NCI-H2029 treated with DMSO at 0.1 percent for 48 hours (cell line): Measurements from ENCODE around the gene SLC4A8.
A peak's percentile ranks its signal among the peaks of the same experiment; 100 is the strongest.
"Not testable (repeated sequence)": the region's sequence is repeated elsewhere in the genome, so short reads cannot be mapped to it uniquely, and the experiment has no call there.

Experiments used
- DNase-seq: peaks from one replicate; lab custom pipeline; 2025; lab: John Stamatoyannopoulos, UW

The SLC4A8 gene

GRCh38 chr12:51475543-51475942 lies 50.9 kb downstream of the SLC4A8 start:
- no peak for DNase-seq

- DNase-seq, result no peak
These were observed 56.3 kb downstream of the SLC4A8 start for GRCh38 chr12:51480978-51481377.

DNA sequence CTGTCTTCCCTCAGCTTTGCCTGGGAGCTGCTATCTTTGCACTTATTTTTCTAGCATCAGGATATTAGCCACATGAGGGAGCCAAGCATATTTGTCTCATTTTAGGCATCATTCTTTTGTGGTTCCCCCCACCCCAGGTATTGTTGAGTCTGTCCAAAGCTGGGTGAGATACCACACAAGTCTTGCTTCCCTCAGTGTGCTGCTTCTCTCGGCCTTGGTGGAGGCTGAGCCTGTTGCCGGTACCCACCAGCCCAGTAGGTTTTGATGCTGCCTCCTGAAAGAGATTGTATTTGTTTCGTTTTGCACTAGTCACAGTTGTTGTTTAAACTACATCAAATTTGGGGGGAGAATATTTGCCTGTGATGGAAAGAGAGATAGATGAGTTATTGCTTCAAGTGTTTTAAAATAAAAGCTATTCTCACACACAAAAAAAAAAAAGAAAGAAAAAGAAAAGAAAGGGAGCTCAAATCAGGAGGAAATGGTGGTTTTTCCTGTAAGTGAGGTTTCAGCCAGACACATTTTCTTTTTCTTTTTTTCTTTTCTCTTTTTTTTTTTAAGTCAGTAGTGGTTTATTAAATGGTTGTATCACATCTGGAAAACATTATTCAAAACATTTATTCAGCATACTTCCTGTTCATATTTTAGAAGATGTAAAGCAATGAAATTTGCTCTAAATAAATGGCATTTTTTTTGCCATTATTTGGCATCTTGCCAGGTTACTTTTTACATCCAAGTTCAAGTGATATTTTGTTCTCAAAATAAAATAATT lies 58.5 kb downstream of the SLC4A8 start:
- no peak for DNase-seq

- DNase-seq, result no peak
These were observed 59.5 kb downstream of the SLC4A8 start for GRCh38 chr12:51484119-51484518.

- no peak for DNase-seq
These were observed 63.6 kb downstream of the SLC4A8 start for GRCh38 chr12:51488281-51488680.

DNA sequence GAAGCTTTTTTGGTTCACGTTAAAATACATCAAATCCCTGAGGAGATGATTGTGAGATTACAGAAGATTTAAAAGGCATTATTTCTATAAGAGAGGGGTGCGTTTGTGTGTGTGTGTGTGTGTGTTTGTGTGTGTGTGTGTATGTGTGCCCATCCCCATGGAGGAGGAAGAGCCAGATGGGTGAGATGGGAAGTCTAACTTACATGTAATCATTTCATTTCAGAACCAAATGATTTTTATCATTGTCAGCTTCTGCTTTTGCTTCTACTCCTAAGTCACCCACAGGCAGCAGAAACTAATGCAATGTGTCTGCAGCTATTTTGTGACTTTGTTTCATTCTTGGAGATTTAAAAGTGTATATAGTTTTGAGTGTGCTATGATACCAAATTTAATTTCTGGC lies 68.7 kb downstream of the SLC4A8 start:
- DNase-seq, result no peak

- DNase-seq, result no peak
These were observed 72.3 kb downstream of the SLC4A8 start for GRCh38 chr12:51496895-51497294.

DNA sequence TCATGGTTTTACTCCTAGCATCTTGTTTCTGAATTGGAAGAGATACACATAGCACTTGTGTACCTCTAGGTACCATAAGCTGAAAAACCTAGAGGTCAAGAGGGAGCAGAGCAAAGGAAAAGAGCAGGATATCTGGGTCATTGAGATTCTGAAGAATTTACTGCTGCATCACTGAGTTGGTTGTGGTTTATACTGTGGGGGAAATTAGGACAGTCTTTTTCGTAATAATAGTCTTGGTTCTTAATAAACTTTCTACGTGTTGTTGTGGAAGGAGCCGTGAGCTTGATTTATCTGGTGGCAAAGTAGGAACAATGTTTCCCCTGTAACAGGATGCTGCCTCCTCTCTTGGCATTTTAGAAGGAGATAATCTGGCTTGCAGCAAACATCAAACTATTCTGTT lies 80.2 kb downstream of the SLC4A8 start:
- DNase-seq, result no peak

- DNase-seq, result no peak
These were observed 80.9 kb downstream of the SLC4A8 start for GRCh38 chr12:51505360-51506105.

DNA sequence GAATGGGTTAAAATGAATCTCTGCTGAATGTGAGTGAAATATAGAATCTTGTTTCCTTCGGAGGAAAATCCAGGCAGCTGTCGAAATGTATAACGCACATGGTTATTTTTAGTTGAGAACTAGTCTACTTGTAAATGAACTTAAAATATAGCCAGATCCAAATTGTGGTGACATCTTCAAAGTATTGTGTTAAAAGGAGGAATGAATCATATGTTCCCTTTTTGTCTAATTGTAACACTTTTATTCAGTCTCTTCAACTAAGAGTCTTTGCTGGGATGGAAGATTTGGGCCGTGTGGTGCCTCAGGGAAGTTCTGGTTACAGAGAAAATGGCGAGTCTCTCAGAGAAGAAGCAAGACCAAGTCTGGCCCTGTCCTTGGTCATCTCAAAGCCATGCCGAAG lies 82.5 kb downstream of the SLC4A8 start:
- DNase-seq, result no peak

DNA sequence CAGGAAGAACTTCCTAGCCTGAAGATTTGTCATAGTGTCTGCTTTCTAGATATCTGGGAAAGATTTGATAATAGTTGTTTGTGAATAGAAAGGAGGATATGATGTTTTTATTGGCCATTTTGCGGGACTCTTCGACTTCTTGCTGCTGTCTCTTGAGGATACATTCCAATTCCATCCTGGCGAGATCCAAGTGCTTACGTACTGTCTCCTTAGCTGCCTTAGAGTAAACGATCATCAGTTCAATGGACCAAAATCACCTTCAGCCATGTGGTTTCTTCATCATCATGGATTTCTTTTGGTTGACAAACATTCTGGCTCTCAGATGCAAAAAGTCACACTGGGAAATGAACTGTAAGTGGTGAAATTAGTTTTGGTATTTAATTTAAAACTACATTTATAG lies 83.7 kb downstream of the SLC4A8 start:
- DNase-seq, result no peak

- DNase-seq, result no peak
These were observed 87.1 kb downstream of the SLC4A8 start for GRCh38 chr12:51511546-51512260.

DNA sequence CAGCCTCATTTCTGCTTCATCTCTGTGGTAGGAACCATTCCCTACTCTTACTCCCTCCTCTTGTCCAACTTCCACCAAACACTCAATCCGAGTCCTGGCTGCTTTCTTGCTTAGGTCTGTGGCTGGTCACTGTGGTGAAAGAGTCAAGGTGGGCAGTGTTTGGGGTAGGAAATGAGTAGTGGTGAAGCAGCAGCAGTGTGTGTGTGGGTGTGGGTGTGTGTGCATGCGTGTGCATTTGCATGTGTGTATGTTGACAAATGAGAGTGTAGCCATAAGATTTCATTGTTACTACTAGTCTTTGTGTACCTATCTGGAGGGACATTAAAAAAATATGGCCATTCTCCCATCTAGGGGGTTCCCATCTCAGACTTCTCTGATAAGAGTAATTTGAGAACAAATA lies 87.8 kb downstream of the SLC4A8 start:
- no peak for DNase-seq

DNA sequence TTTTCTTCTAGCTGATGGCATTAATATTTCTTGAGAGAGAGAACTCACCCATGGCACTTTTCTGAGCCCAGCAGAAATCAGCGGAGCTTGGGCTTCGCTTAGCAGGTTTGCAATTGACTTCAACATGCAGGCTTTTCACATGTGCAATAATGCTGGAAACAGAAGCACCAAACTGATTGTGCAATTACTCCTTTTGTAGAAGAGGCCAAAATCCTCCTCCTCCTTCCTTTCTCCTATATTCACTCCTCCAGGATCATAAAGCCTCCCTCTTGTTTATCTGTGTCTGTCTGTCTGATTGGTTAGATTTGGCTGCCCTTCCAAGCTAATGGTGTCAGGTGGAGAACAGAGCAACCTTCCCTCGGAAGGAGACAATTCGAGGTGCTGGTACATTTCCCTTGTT lies 90.4 kb downstream of the SLC4A8 start:
- DNase-seq, result not testable (repeated sequence)

GRCh38 chr12:51517316-51517715 lies 92.7 kb downstream of the SLC4A8 start:
- no peak for DNase-seq

- no peak for DNase-seq
These were observed 93.2 kb downstream of the SLC4A8 start for GRCh38 chr12:51517800-51518199.

GRCh38 chr12:51519755-51520154 lies 95.1 kb downstream of the SLC4A8 start:
- DNase-seq, result no peak

- no peak for DNase-seq
These were observed 96.1 kb downstream of the SLC4A8 start for GRCh38 chr12:51520576-51521325.

DNA sequence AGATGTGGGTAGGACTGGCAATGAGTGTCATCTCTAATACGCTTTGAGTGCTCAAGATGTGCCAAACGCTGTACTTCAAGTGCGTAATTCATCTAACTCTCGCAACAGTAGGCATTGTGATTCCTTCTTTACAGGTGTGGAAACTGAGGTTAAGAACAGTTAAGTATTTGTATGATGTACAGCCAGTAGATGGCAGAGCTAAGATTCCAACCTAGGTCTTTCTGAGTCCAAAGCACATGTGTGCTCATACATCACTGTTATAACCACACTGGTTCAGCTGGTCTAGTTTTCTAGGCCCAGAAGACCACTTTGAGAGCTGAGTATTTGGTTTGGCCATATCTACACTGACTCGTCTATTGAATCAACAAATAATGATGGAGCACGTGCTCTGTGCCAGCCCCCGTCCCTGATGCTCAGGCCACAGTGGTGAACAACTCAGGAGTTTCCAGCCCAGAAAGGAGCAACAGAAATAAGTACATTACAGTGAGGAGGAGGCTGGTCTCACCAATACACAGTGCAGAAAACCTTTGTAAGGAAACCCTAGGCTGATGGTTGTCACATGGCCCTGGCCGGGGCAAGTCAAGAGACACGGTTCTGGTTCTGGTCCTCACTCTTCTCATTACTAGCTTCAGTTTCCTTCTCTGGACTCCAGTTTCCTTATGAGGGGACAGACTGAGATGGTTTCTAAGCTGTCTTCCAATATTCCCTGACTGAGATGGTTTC lies 97.1 kb downstream of the SLC4A8 start:
- DNase-seq, result no peak

- no peak for DNase-seq
These were observed 98.1 kb downstream of the SLC4A8 start for GRCh38 chr12:51522696-51523095.

DNA sequence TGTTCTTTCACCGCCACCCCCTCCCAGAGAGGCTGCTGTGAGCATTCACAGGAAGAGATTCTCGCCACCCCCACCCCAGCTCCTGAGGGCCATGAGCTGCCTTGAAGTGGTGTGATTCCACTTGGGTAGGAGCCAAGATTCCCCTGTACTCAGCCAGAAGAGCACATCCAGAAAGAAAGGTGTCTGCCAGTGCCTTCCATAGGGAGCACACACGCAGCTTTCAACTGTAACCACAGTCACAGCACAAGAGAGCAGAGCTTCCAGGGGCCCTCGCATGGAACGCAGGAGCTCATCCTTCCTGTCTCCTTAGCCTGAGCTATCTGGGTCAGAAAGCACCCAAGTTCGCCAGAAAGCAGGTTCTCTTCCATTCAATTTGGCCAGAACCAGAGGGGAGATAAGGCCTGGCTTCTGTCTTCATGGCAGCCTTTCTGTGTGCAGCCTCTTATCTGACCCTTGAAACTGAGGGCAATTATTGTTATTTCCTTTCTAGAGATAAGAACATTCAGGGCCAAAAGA lies 99.8 kb downstream of the SLC4A8 start:
- DNase-seq, result peak; percentile 25
